ENCODE results near the gene APBB3.
A peak's percentile ranks its signal among the peaks of the same experiment; 100 is the strongest.

Gene APBB3

GRCh38 chr5:140565024-140565779 is 804 bp upstream of the APBB3 start:
- Histone ChIP-seq H4K8ac (ENCODE audit: low read depth, low read length) (no peak overlapping the region), H3K4ac (ENCODE audit: low read depth, low read length) (peak overlapping the region; percentile 46), H3K4me1 (ENCODE audit: control insufficient read depth, low read depth, low read length) (peaks cover 14% of the 10 kb centered on the region), H3K18ac (ENCODE audit: low read length) (peak overlapping the region; percentile 7), H3K23ac (ENCODE audit: low read length) (no peak overlapping the region), H3K27me3 (ENCODE audit: insufficient read depth, low read length, poor library complexity) (no peaks in the 10 kb centered on the region), H3K9ac (ENCODE audit: low read length) (peak overlapping the region; percentile 98), H3K36me3 (ENCODE audit: control insufficient read depth, insufficient read depth, low read length) (peaks cover 3% of the 10 kb centered on the region), H3K79me1 (ENCODE audit: low read length) (peaks cover 12% of the 10 kb centered on the region), H3K56ac (ENCODE audit: low read length) (peak overlapping the region; percentile 98), H2BK5ac (ENCODE audit: low read length) (peak overlapping the region; percentile 93), H2BK15ac (replicated peaks; ENCODE audit: low read depth) (no peak overlapping the region), H2AK5ac (ENCODE audit: low read length) (peak overlapping the region; percentile 79), H3K4me2 (ENCODE audit: low read length) (peak overlapping the region; percentile 90), H3K79me2 (ENCODE audit: control insufficient read depth, insufficient read depth, low read length) (peaks cover 5% of the 10 kb centered on the region), H2BK120ac (ENCODE audit: low read depth, low read length) (no peak overlapping the region), H3K4me3 (ENCODE audit: low read length) (peak overlapping the region; percentile 97), H4K5ac (ENCODE audit: low read length) (peak overlapping the region; percentile 59), H3K27ac (ENCODE audit: low read depth, low read length) (no peak overlapping the region)
- WGBS (ENCODE audit: extremely low coverage, insufficient coverage, low lambda C conversion rate), result no CpG with 5 or more reads among the region's 13 CpGs
- no peak for DNase-seq

GRCh38 chr5:140563596-140563995 is 802 bp downstream of the APBB3 start:
- no peak for DNase-seq
- H3K4me2 ChIP-seq (ENCODE audit: low read length), result peak overlapping the region; percentile 98
- H2AK5ac ChIP-seq (ENCODE audit: low read length), result peak overlapping the region; percentile 74
- H3K27ac ChIP-seq (ENCODE audit: low read depth, low read length), result no peak overlapping the region
- peak overlapping the region; percentile 98 for H3K56ac ChIP-seq (ENCODE audit: low read length)
- H3K36me3 ChIP-seq (ENCODE audit: control insufficient read depth, insufficient read depth, low read length), result peaks cover 3% of the 10 kb centered on the region
- no peak overlapping the region for H3K18ac ChIP-seq (ENCODE audit: low read length)
- H4K5ac ChIP-seq (ENCODE audit: low read length), result no peak overlapping the region
- H3K79me1 ChIP-seq (ENCODE audit: low read length), result peaks cover 12% of the 10 kb centered on the region
- no peak overlapping the region for H3K4ac ChIP-seq (ENCODE audit: low read depth, low read length)
- H3K9ac ChIP-seq (ENCODE audit: low read length), result peak overlapping the region; percentile 92
- no CpG with 5 or more reads among the region's 8 CpGs for WGBS (ENCODE audit: extremely low coverage, insufficient coverage, low lambda C conversion rate)
- no peak overlapping the region for H2BK15ac ChIP-seq (replicated peaks; ENCODE audit: low read depth)
- no peak overlapping the region for H4K8ac ChIP-seq (ENCODE audit: low read depth, low read length)
- H2BK120ac ChIP-seq (ENCODE audit: low read depth, low read length), result no peak overlapping the region
- H3K23ac ChIP-seq (ENCODE audit: low read length), result peak overlapping the region; percentile 32
- peaks cover 5% of the 10 kb centered on the region for H3K79me2 ChIP-seq (ENCODE audit: control insufficient read depth, insufficient read depth, low read length)
- no peaks in the 10 kb centered on the region for H3K27me3 ChIP-seq (ENCODE audit: insufficient read depth, low read length, poor library complexity)
- peak overlapping the region; percentile 70 for H3K4me3 ChIP-seq (ENCODE audit: low read length)
- H3K4me1 ChIP-seq (ENCODE audit: control insufficient read depth, low read depth, low read length), result peaks cover 14% of the 10 kb centered on the region
- no peak overlapping the region for H2BK5ac ChIP-seq (ENCODE audit: low read length)

DNA sequence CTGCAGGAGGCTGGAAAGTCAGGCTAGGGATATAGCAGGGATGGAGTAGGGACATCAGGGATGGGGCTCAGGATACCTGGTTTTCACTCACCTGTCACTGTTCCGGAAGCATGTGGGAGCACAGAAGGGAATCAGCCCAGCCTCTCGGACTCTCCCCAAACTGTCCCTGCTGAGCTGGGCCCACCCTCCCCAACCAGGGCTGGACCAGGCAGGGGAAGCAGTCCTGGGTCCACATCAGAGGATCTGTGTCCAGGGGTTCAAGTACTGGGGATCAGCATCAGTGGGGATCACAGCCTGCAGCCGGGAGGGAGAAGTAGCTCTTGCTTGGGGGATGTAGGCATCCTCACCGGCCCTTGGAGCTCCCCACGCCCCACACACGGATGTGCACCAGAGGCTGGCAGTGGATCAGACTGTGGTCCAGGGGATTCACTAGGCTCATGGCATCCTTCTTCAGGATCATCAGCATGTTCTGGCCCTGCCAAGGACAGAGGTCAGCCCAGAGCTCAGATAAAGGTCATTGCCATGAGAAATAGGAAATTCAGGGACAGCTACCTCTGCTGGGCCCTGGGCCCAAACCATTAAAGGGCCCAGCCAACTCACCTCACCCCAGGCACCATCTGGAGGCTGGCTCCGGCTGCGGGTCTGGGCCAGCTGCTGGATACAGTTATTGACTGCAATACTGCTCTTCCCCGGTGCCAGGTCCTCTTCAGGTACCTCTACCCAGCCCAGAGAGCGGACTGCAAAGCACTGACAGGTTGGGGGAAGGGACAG is 2.5 kb downstream of the APBB3 start:
- no peak overlapping the region for H3K23ac ChIP-seq (ENCODE audit: low read length)
- no peak for DNase-seq
- H3K4me2 ChIP-seq (ENCODE audit: low read length), result no peak overlapping the region
- H3K9ac ChIP-seq (ENCODE audit: low read length), result no peak overlapping the region
- no peaks in the 10 kb centered on the region for H3K27me3 ChIP-seq (ENCODE audit: insufficient read depth, low read length, poor library complexity)
- no peak overlapping the region for H2BK15ac ChIP-seq (replicated peaks; ENCODE audit: low read depth)
- H2BK5ac ChIP-seq (ENCODE audit: low read length), result no peak overlapping the region
- no peak overlapping the region for H3K56ac ChIP-seq (ENCODE audit: low read length)
- H3K18ac ChIP-seq (ENCODE audit: low read length), result no peak overlapping the region
- H3K4ac ChIP-seq (ENCODE audit: low read depth, low read length), result no peak overlapping the region
- no peak overlapping the region for H4K5ac ChIP-seq (ENCODE audit: low read length)
- H2BK120ac ChIP-seq (ENCODE audit: low read depth, low read length), result no peak overlapping the region
- H4K8ac ChIP-seq (ENCODE audit: low read depth, low read length), result no peak overlapping the region
- peaks cover 5% of the 10 kb centered on the region for H3K79me2 ChIP-seq (ENCODE audit: control insufficient read depth, insufficient read depth, low read length)
- peaks cover 15% of the 10 kb centered on the region for H3K4me1 ChIP-seq (ENCODE audit: control insufficient read depth, low read depth, low read length)
- H3K27ac ChIP-seq (ENCODE audit: low read depth, low read length), result no peak overlapping the region
- no peak overlapping the region for H3K4me3 ChIP-seq (ENCODE audit: low read length)
- no peak overlapping the region for H2AK5ac ChIP-seq (ENCODE audit: low read length)
- peaks cover 3% of the 10 kb centered on the region for H3K36me3 ChIP-seq (ENCODE audit: control insufficient read depth, insufficient read depth, low read length)
- peaks cover 12% of the 10 kb centered on the region for H3K79me1 ChIP-seq (ENCODE audit: low read length)
- WGBS (ENCODE audit: extremely low coverage, insufficient coverage, low lambda C conversion rate), result no CpG with 5 or more reads among the region's 10 CpGs

- no peak overlapping the region for H2BK15ac ChIP-seq (replicated peaks; ENCODE audit: low read depth)
- H4K8ac ChIP-seq (ENCODE audit: low read depth, low read length), result no peak overlapping the region
- H3K36me3 ChIP-seq (ENCODE audit: control insufficient read depth, insufficient read depth, low read length), result no peaks in the 10 kb centered on the region
- H3K23ac ChIP-seq (ENCODE audit: low read length), result no peak overlapping the region
- H3K4me3 ChIP-seq (ENCODE audit: low read length), result no peak overlapping the region
- no CpG with 5 or more reads among the region's 10 CpGs for WGBS (ENCODE audit: extremely low coverage, insufficient coverage, low lambda C conversion rate)
- H3K9ac ChIP-seq (ENCODE audit: low read length), result no peak overlapping the region
- no peak overlapping the region for H3K4ac ChIP-seq (ENCODE audit: low read depth, low read length)
- peaks cover 9% of the 10 kb centered on the region for H3K4me1 ChIP-seq (ENCODE audit: control insufficient read depth, low read depth, low read length)
- H3K27me3 ChIP-seq (ENCODE audit: insufficient read depth, low read length, poor library complexity), result no peaks in the 10 kb centered on the region
- no peak overlapping the region for H4K5ac ChIP-seq (ENCODE audit: low read length)
- no peak overlapping the region for H2BK120ac ChIP-seq (ENCODE audit: low read depth, low read length)
- no peak overlapping the region for H3K4me2 ChIP-seq (ENCODE audit: low read length)
- no peak overlapping the region for H2AK5ac ChIP-seq (ENCODE audit: low read length)
- peaks cover 11% of the 10 kb centered on the region for H3K79me1 ChIP-seq (ENCODE audit: low read length)
- H3K56ac ChIP-seq (ENCODE audit: low read length), result no peak overlapping the region
- DNase-seq, result no peak
- peaks cover 15% of the 10 kb centered on the region for H3K79me2 ChIP-seq (ENCODE audit: control insufficient read depth, insufficient read depth, low read length)
- H2BK5ac ChIP-seq (ENCODE audit: low read length), result no peak overlapping the region
- H3K18ac ChIP-seq (ENCODE audit: low read length), result no peak overlapping the region
- H3K27ac ChIP-seq (ENCODE audit: low read depth, low read length), result no peak overlapping the region
Measured at GRCh38 chr5:140560227-140560626, 4.2 kb downstream of the APBB3 start.

GRCh38 chr5:140558542-140558941 is 5.9 kb downstream of the APBB3 start:
- Histone ChIP-seq H3K56ac (ENCODE audit: low read length) (no peak overlapping the region), H3K79me1 (ENCODE audit: low read length) (peaks cover 12% of the 10 kb centered on the region), H2AK5ac (ENCODE audit: low read length) (no peak overlapping the region), H3K4me3 (ENCODE audit: low read length) (no peak overlapping the region), H3K27ac (ENCODE audit: low read depth, low read length) (no peak overlapping the region), H3K9ac (ENCODE audit: low read length) (no peak overlapping the region), H3K23ac (ENCODE audit: low read length) (no peak overlapping the region), H4K8ac (ENCODE audit: low read depth, low read length) (no peak overlapping the region), H2BK15ac (replicated peaks; ENCODE audit: low read depth) (no peak overlapping the region), H2BK120ac (ENCODE audit: low read depth, low read length) (no peak overlapping the region), H3K79me2 (ENCODE audit: control insufficient read depth, insufficient read depth, low read length) (peaks cover 18% of the 10 kb centered on the region), H3K27me3 (ENCODE audit: insufficient read depth, low read length, poor library complexity) (no peaks in the 10 kb centered on the region), H3K4me1 (ENCODE audit: control insufficient read depth, low read depth, low read length) (peaks cover 4% of the 10 kb centered on the region), H3K18ac (ENCODE audit: low read length) (no peak overlapping the region), H3K36me3 (ENCODE audit: control insufficient read depth, insufficient read depth, low read length) (no peaks in the 10 kb centered on the region), H3K4ac (ENCODE audit: low read depth, low read length) (no peak overlapping the region), H3K4me2 (ENCODE audit: low read length) (no peak overlapping the region), H2BK5ac (ENCODE audit: low read length) (no peak overlapping the region), H4K5ac (ENCODE audit: low read length) (no peak overlapping the region)
- DNase-seq, result no peak
- no CpG with 5 or more reads among the region's 9 CpGs for WGBS (ENCODE audit: extremely low coverage, insufficient coverage, low lambda C conversion rate)

Measured in mesendoderm (in vitro differentiated cells).